Karpas-422 (cell line): ENCODE data around the gene KCNMB1. TPM values are rescaled to one million over a fixed set of nuclear protein-coding genes. Genes with fewer than 3 reads are reported as not detected.

Experiments used
- DNase-seq: peaks from one replicate; pipeline ENCODE4 v3.0.0-alpha.2; 2015
- H2AFZ ChIP-seq: fragments of 200-600 bp; sonication (generic); 2 replicates; pipeline ENCODE4 v1.6.1; 2014; ENCODE audit warnings: antibody characterized with exemption, low read length, mixed read lengths
- H3K27ac ChIP-seq: fragments of 200-600 bp; sonication (generic); 2 replicates; pipeline ENCODE4 v1.5.1; 2014; ENCODE audit warnings: mild to moderate bottlenecking, low read length, moderate library complexity
- H3K27me3 ChIP-seq: fragments of 200-600 bp; sonication (generic); 2 replicates; pipeline ENCODE4 v1.6.1; 2014; ENCODE audit warnings: low read length, mixed read lengths
- H3K36me3 ChIP-seq: fragments of 200-600 bp; sonication (generic); 2 replicates; pipeline ENCODE4 v1.6.1; 2014; ENCODE audit warnings: low read length, mixed read lengths; ENCODE audit not compliant: insufficient read depth
- H3K4me1 ChIP-seq: fragments of 200-600 bp; sonication (generic); 2 replicates; pipeline ENCODE4 v1.6.1; 2014; ENCODE audit warnings: mild to moderate bottlenecking, low read length, mixed read lengths
- H3K4me2 ChIP-seq: fragments of 200-600 bp; sonication (generic); 2 replicates; pipeline ENCODE4 v1.6.1; 2014; ENCODE audit warnings: low read length, low read depth, mild to moderate bottlenecking; ENCODE audit not compliant: poor library complexity, severe bottlenecking
- H3K4me3 ChIP-seq: fragments of 200-600 bp; sonication (generic); 2 replicates; pipeline ENCODE4 v1.5.1; 2014; ENCODE audit warnings: mild to moderate bottlenecking, antibody characterized with exemption, low read length, mixed read lengths
- H3K79me2 ChIP-seq: fragments of 200-600 bp; sonication (generic); 2 replicates; pipeline ENCODE4 v1.6.1; 2014; ENCODE audit warnings: mild to moderate bottlenecking, low read length, mixed read lengths
- H3K9ac ChIP-seq: fragments of 200-600 bp; sonication (generic); 2 replicates; pipeline ENCODE4 v1.6.0; 2014; ENCODE audit warnings: low read length
- H3K9me2 ChIP-seq: fragments of 200-600 bp; sonication (generic), shearing (Covaris generic); replicated peaks from 2 replicates; pipeline ENCODE4 v1.6.0; 2014; ENCODE audit warnings: mild to moderate bottlenecking, low read length, moderate library complexity; ENCODE audit not compliant: insufficient read depth
- H3K9me3 ChIP-seq: fragments of 300-700, 200-600 bp; sonication (generic); 2 replicates; pipeline ENCODE4 v1.6.1; 2014; ENCODE audit warnings: low read length, mixed read lengths
- H4K20me1 ChIP-seq: fragments of 200-600 bp; sonication (generic); 2 replicates; pipeline ENCODE4 v1.6.1; 2014; ENCODE audit warnings: mild to moderate bottlenecking, antibody characterized with exemption, low read length, low read depth; ENCODE audit not compliant: insufficient read depth
- total RNA-seq: library from RNA; depleted of rRNA; stranded (reverse); fragments of >200 nt; shearing (Covaris generic); gene quantifications from 2 replicates; pipeline ENCODE4 v1.2.3, GENCODE V29; 2014; ENCODE audit warnings: low replicate concordance

KCNMB1 gene
- total RNA-seq, 1 experiment from 2014 or later, result not detected

- Histone ChIP-seq H3K4me2 (no peak overlapping the region), H3K36me3 (no peaks in the 10 kb centered on the region), H4K20me1 (no peaks in the 10 kb centered on the region), H3K9me2 (no peaks in the 10 kb centered on the region), H3K9me3 (no peaks in the 10 kb centered on the region), H3K4me3 (no peak overlapping the region), H3K27ac (no peak overlapping the region), H2AFZ (no peak overlapping the region), H3K79me2 (no peaks in the 10 kb centered on the region), H3K27me3 (no peaks in the 10 kb centered on the region), H3K4me1 (peaks cover 27% of the 10 kb centered on the region), H3K9ac (no peak overlapping the region)
- DNase-seq, result no peak
Observed at GRCh38 chr5:170430866-170431437, 41.8 kb upstream of the KCNMB1 start.

GRCh38 chr5:170430256-170430655, 41.1 kb upstream of the KCNMB1 start:
- Histone ChIP-seq H4K20me1 (no peaks in the 10 kb centered on the region), H3K9me2 (no peaks in the 10 kb centered on the region), H3K79me2 (no peaks in the 10 kb centered on the region), H2AFZ (no peak overlapping the region), H3K9me3 (no peaks in the 10 kb centered on the region), H3K4me1 (peaks cover 20% of the 10 kb centered on the region), H3K9ac (no peak overlapping the region), H3K27ac (no peak overlapping the region), H3K27me3 (no peaks in the 10 kb centered on the region), H3K36me3 (no peaks in the 10 kb centered on the region), H3K4me2 (no peak overlapping the region), H3K4me3 (no peak overlapping the region)
- DNase-seq, result no peak

GRCh38 chr5:170429014-170429413, 39.8 kb upstream of the KCNMB1 start:
- H3K27me3 ChIP-seq, result no peaks in the 10 kb centered on the region
- no peaks in the 10 kb centered on the region for H3K36me3 ChIP-seq
- no peak overlapping the region for H3K4me2 ChIP-seq
- H3K27ac ChIP-seq, result no peak overlapping the region
- H2AFZ ChIP-seq, result no peak overlapping the region
- H3K9ac ChIP-seq, result no peak overlapping the region
- H3K9me2 ChIP-seq, result no peaks in the 10 kb centered on the region
- no peaks in the 10 kb centered on the region for H3K9me3 ChIP-seq
- no peaks in the 10 kb centered on the region for H4K20me1 ChIP-seq
- no peaks in the 10 kb centered on the region for H3K79me2 ChIP-seq
- H3K4me3 ChIP-seq, result no peak overlapping the region
- peaks cover 18% of the 10 kb centered on the region for H3K4me1 ChIP-seq
- DNase-seq, result peak; percentile 70

- H3K9me3 ChIP-seq, result no peaks in the 10 kb centered on the region
- H4K20me1 ChIP-seq, result no peaks in the 10 kb centered on the region
- H3K9ac ChIP-seq, result no peak overlapping the region
- H2AFZ ChIP-seq, result no peak overlapping the region
- no peak overlapping the region for H3K4me2 ChIP-seq
- H3K4me1 ChIP-seq, result peaks cover 18% of the 10 kb centered on the region
- no peak overlapping the region for H3K27ac ChIP-seq
- no peak overlapping the region for H3K4me3 ChIP-seq
- H3K36me3 ChIP-seq, result no peaks in the 10 kb centered on the region
- no peaks in the 10 kb centered on the region for H3K9me2 ChIP-seq
- DNase-seq, result no peak
- no peaks in the 10 kb centered on the region for H3K79me2 ChIP-seq
- no peaks in the 10 kb centered on the region for H3K27me3 ChIP-seq
Observed at GRCh38 chr5:170427672-170428236, 38.6 kb upstream of the KCNMB1 start.

GRCh38 chr5:170426786-170427185, 37.6 kb upstream of the KCNMB1 start:
- Histone ChIP-seq H3K27ac (no peak overlapping the region), H3K4me1 (peaks cover 18% of the 10 kb centered on the region), H3K4me3 (no peak overlapping the region), H3K27me3 (no peaks in the 10 kb centered on the region; the same call in 1 of the 2 replicates), H3K9me3 (no peaks in the 10 kb centered on the region), H3K79me2 (no peaks in the 10 kb centered on the region), H2AFZ (no peak overlapping the region), H3K9ac (no peak overlapping the region), H3K9me2 (no peaks in the 10 kb centered on the region), H3K4me2 (no peak overlapping the region), H3K36me3 (no peaks in the 10 kb centered on the region), H4K20me1 (no peaks in the 10 kb centered on the region)
- no peak for DNase-seq

- Histone ChIP-seq H3K27me3 (no peaks in the 10 kb centered on the region; the same call in 1 of the 2 replicates), H3K9me3 (no peaks in the 10 kb centered on the region)
- peak; percentile 64 for DNase-seq
Observed at GRCh38 chr5:170426149-170426767, 37.1 kb upstream of the KCNMB1 start.

GRCh38 chr5:170425731-170426130, 36.6 kb upstream of the KCNMB1 start:
- no peak overlapping the region for H3K27ac ChIP-seq
- no peak overlapping the region for H3K4me3 ChIP-seq
- no peak for DNase-seq
- no peaks in the 10 kb centered on the region for H4K20me1 ChIP-seq
- H3K27me3 ChIP-seq, result no peaks in the 10 kb centered on the region; the same call in 1 of the 2 replicates
- no peak overlapping the region for H2AFZ ChIP-seq
- H3K9ac ChIP-seq, result no peak overlapping the region
- peaks cover 21% of the 10 kb centered on the region for H3K4me1 ChIP-seq
- H3K4me2 ChIP-seq, result no peak overlapping the region
- no peaks in the 10 kb centered on the region for H3K79me2 ChIP-seq
- H3K9me3 ChIP-seq, result no peaks in the 10 kb centered on the region
- H3K9me2 ChIP-seq, result no peaks in the 10 kb centered on the region
- no peaks in the 10 kb centered on the region for H3K36me3 ChIP-seq

More at GRCh38 chr5:170426149-170426767, 37.1 kb upstream of the KCNMB1 start:
- Histone ChIP-seq H3K36me3 (no peaks in the 10 kb centered on the region), H3K4me2 (no peak overlapping the region), H3K4me3 (no peak overlapping the region), H4K20me1 (no peaks in the 10 kb centered on the region), H3K79me2 (no peaks in the 10 kb centered on the region), H3K9ac (no peak overlapping the region), H3K27ac (no peak overlapping the region), H2AFZ (no peak overlapping the region), H3K4me1 (peaks cover 18% of the 10 kb centered on the region), H3K9me2 (no peaks in the 10 kb centered on the region)

GRCh38 chr5:170424629-170425028, 35.5 kb upstream of the KCNMB1 start:
- H3K9me3 ChIP-seq, result no peaks in the 10 kb centered on the region
- H3K4me3 ChIP-seq, result no peak overlapping the region
- no peaks in the 10 kb centered on the region for H3K9me2 ChIP-seq
- no peak overlapping the region for H3K9ac ChIP-seq
- H4K20me1 ChIP-seq, result no peaks in the 10 kb centered on the region
- no peak for DNase-seq
- peaks cover 18% of the 10 kb centered on the region for H3K4me1 ChIP-seq
- H3K36me3 ChIP-seq, result no peaks in the 10 kb centered on the region
- no peaks in the 10 kb centered on the region for H3K79me2 ChIP-seq
- H2AFZ ChIP-seq, result no peak overlapping the region
- no peaks in the 10 kb centered on the region; the same call in 1 of the 2 replicates for H3K27me3 ChIP-seq
- no peak overlapping the region for H3K27ac ChIP-seq
- no peak overlapping the region for H3K4me2 ChIP-seq
